Endothelial cell of umbilical vein (primary cell): ENCODE data around the gene BCL3. TPM values are rescaled to one million over a fixed set of nuclear protein-coding genes. Genes with fewer than 3 reads are reported as not detected.

Experiments used
- BruUV-seq: library from RNA; stranded (reverse); fragments of 400-500 nt; replicated peaks from 2 replicates; lab custom pipeline; 2021; lab: Mats Ljungman, UMichigan
- CTCF ChIA-PET: fragments of 300-600, 350-600 bp; sonication (Branson Sonifier 250); formaldehyde crosslinking; loops from one replicate; lab custom pipeline; 2021; ENCODE audit warnings: antibody characterized with exemption, inconsistent platforms; lab: Charles Lee
- POLR2A ChIA-PET: fragments of 300-600, 350-600 bp; sonication (Branson Sonifier 250); formaldehyde crosslinking; loops from one replicate; lab custom pipeline; 2021; ENCODE audit warnings: antibody characterized with exemption, inconsistent platforms; lab: Charles Lee
- DNase-seq: peaks from one replicate; pipeline ENCODE4 v3.0.0-alpha.2; 2011; ENCODE audit warnings: low read depth, low spot score
- FAIRE-seq: peaks from 2 replicates; lab custom pipeline; 2011; peaks lifted over from hg19 to GRCh38; lab: Jason Lieb, UNC
- H2AFZ ChIP-seq: 2 replicates; pipeline ENCODE4 v1.6.0; 2012; ENCODE audit warnings: low read depth, low read length, control low read depth, inconsistent platforms
- H3K27ac ChIP-seq: 2 replicates; pipeline ENCODE4 v1.5.1; 2011; ENCODE audit warnings: low read depth, mild to moderate bottlenecking, control low read depth, low read length, moderate library complexity; ENCODE audit not compliant: insufficient read depth
- H3K27me3 ChIP-seq, 2 experiments: 2 replicates each; pipeline versions ENCODE4 v1.6.0 to v1.6.1; 2011; ENCODE audit warnings: low read length in 2 of 2, mixed read lengths in 1 of 2; ENCODE audit not compliant: control insufficient read depth in 2 of 2, insufficient read depth in 2 of 2
- H3K36me3 ChIP-seq, 2 experiments: 2 replicates in 1 of 2; 3 replicates in 1 of 2; pipeline ENCODE4 v1.5.1; 2011; ENCODE audit warnings: low read length in 2 of 2, mild to moderate bottlenecking in 1 of 2, moderate library complexity in 1 of 2; ENCODE audit not compliant: control insufficient read depth in 2 of 2, insufficient read depth in 2 of 2; ENCODE audit errors: extremely low read depth in 1 of 2
- H3K4me1 ChIP-seq: 3 replicates; pipeline ENCODE4 v1.5.1; 2011; ENCODE audit warnings: mild to moderate bottlenecking, low read length; ENCODE audit not compliant: control insufficient read depth, insufficient read depth; ENCODE audit errors: extremely low read depth
- H3K4me2 ChIP-seq: 2 replicates; pipeline ENCODE4 v1.6.1; 2011; ENCODE audit warnings: low read length, control low read depth, mixed read lengths; ENCODE audit not compliant: insufficient read depth
- H3K4me3 ChIP-seq, 3 experiments: fragments of 200-600 bp in 1 of 3; sonication (generic), shearing (Covaris generic) in 1 of 3; replicated peaks in 1 of 3; 2 replicates each; pipeline ENCODE4 v1.5.1; 2011 to 2016; ENCODE audit warnings: control low read depth in 3 of 3, low read length in 3 of 3, mild to moderate bottlenecking in 2 of 3, inconsistent platforms in 1 of 3, low read depth in 1 of 3, moderate library complexity in 1 of 3; ENCODE audit not compliant: insufficient read depth in 1 of 3
- H3K79me2 ChIP-seq: 2 replicates; pipeline ENCODE4 v1.6.0; 2012; ENCODE audit warnings: low read length, inconsistent platforms; ENCODE audit not compliant: control insufficient read depth, insufficient read depth
- H3K9ac ChIP-seq: replicated peaks from 2 replicates; pipeline ENCODE3; 2011; ENCODE audit warnings: low read length, control low read depth; ENCODE audit not compliant: insufficient read depth; ENCODE audit errors: extremely low read depth
- H3K9me1 ChIP-seq: replicated peaks from 3 replicates; pipeline ENCODE4 v1.6.0; 2011; ENCODE audit warnings: mild to moderate bottlenecking, low read length; ENCODE audit not compliant: control insufficient read depth, insufficient read depth; ENCODE audit errors: extremely low read depth
- H3K9me3 ChIP-seq: replicated peaks from 2 replicates; pipeline ENCODE4 v1.5.1; 2012; ENCODE audit warnings: low read length, inconsistent platforms; ENCODE audit not compliant: control insufficient read depth, insufficient read depth
- H4K20me1 ChIP-seq: replicated peaks from 2 replicates; pipeline ENCODE3; 2011; ENCODE audit warnings: mild to moderate bottlenecking, low read length; ENCODE audit not compliant: control insufficient read depth, insufficient read depth; ENCODE audit errors: extremely low read depth
- CTCF ChIP-seq, 2 donors: IDR thresholded peaks; 1 replicate in 1 of 2; 2 replicates in 1 of 2; pipeline ENCODE4 v1.5.1; 2011; ENCODE audit warnings: low read length in 2 of 2, mild to moderate bottlenecking in 2 of 2, moderate library complexity in 2 of 2, control low read depth in 1 of 2, inconsistent platforms in 1 of 2, low read depth in 1 of 2; ENCODE audit not compliant: insufficient read depth in 1 of 2; ENCODE audit errors: extremely low read depth in 1 of 2
- EZH2 ChIP-seq: IDR thresholded peaks from 2 replicates; pipeline ENCODE4 v1.6.1; 2012; ENCODE audit warnings: borderline replicate concordance, low read depth, mild to moderate bottlenecking, moderate library complexity, low read length, inconsistent platforms; ENCODE audit not compliant: severe bottlenecking
- FOS ChIP-seq: IDR thresholded peaks from 2 replicates; pipeline ENCODE4 v1.6.1; 2011; ENCODE audit warnings: mild to moderate bottlenecking, low read length, moderate library complexity, borderline replicate concordance; ENCODE audit not compliant: insufficient read depth
- GATA2 ChIP-seq: IDR thresholded peaks from 2 replicates; pipeline ENCODE4 v1.7.0; 2011; ENCODE audit warnings: low read depth, mild to moderate bottlenecking, moderate library complexity, mixed read lengths, low read length; ENCODE audit not compliant: insufficient read length, insufficient read depth
- JUN ChIP-seq: IDR thresholded peaks from 2 replicates; pipeline ENCODE4 v1.6.1; 2011; ENCODE audit warnings: borderline replicate concordance, low read depth; ENCODE audit not compliant: insufficient read length, insufficient read depth
- MAX ChIP-seq: IDR thresholded peaks from 2 replicates; pipeline ENCODE4 v1.6.1; 2011; ENCODE audit not compliant: insufficient read depth, insufficient read length
- MYC ChIP-seq: IDR thresholded peaks from one replicate; pipeline ENCODE4 v1.6.1; 2011; ENCODE audit warnings: mild to moderate bottlenecking, low read depth, low read length
- POLR2A ChIP-seq: IDR thresholded peaks from 2 replicates; pipeline ENCODE4 v1.6.1; 2012; ENCODE audit warnings: low read depth, mild to moderate bottlenecking, control low read depth, low read length
- POLR2AphosphoS5 ChIP-seq: IDR thresholded peaks from 2 replicates; pipeline ENCODE4 v1.6.1; 2012; ENCODE audit warnings: low read depth, mild to moderate bottlenecking, control low read depth, low read length, moderate library complexity; ENCODE audit not compliant: insufficient read depth
- dilution Hi-C: fragments of 300-500 bp; cut with MboI; formaldehyde crosslinking; loops from one replicate; pipeline ENCODE4 v1.15.0; 2019; ENCODE audit warnings: low sequenced_read_pairs; ENCODE audit not compliant: extremely low pct_ligation_motif_present
- intact Hi-C: fragments of 100-400 bp; cut with micrococcal nuclease; formaldehyde crosslinking; loops from one replicate; pipeline ENCODE4 v1.10.0; 2022
- polyA plus RNA-seq, 4 experiments: library from polyadenylated mRNA; depleted of rRNA in 3 of 4; stranded (reverse) in 3 of 4; unstranded in 1 of 4; fragments of >200 nt; gene quantifications; 2 replicates each; pipeline versions ENCODE4 v1.2.1 to v1.2.3, GENCODE V29; 2011 to 2012; ENCODE audit warnings: missing spikeins in 1 of 4
- total RNA-seq: library from RNA; stranded (reverse); gene quantifications from 2 replicates; pipeline ENCODE4 v1.2.3, GENCODE V29; 2021

Gene BCL3
- total and polyA plus RNA-seq, 2 donors (not counting 3 experiments of a cell fraction or from before 2014, with no cell fraction given), result 11.0 to 26.9 TPM

- ChIA-PET CTCF (interaction anchor here (1.2 to 2.5 kb wide), 11 partner anchors 8 to 72 kb away, joined by 3 to 82 read pairs (median 7); no protein-coding TSS in a partner anchor), POLR2A (interaction anchor here (0.5 kb wide), 1 partner anchor 40 kb away, joined by 3 read pairs; no protein-coding TSS in a partner anchor)
- dilution Hi-C loops (no loop called here), intact Hi-C loops (loop anchor here (5.0 kb wide), 1 partner anchor 71 kb away; no protein-coding TSS in a partner anchor)
- H3K79me2 ChIP-seq, result peaks cover 3% of the 10 kb centered on the region
- DNase-seq (peak; percentile 53), FAIRE-seq (peak; percentile 81)
- TF ChIP-seq POLR2A, result no peak
- H3K4me3 ChIP-seq, result peak overlapping the region in 1 of 3 experiments; percentile 9
- no peaks in the 10 kb centered on the region for H3K9me3 ChIP-seq
- peaks cover 33% of the 10 kb centered on the region for H3K4me1 ChIP-seq
- peak overlapping the region; percentile 22 for H2AFZ ChIP-seq
- no peaks in the 10 kb centered on the region for H3K27me3 ChIP-seq
- no peaks in the 10 kb centered on the region for H3K9me1 ChIP-seq
- peak overlapping the region; percentile 50 for H3K4me2 ChIP-seq
- no TSS peak for BruUV-seq
- H3K9ac ChIP-seq, result peak overlapping the region; percentile 23
- peak overlapping the region; percentile 35 for H3K27ac ChIP-seq
- no peaks in the 10 kb centered on the region for H4K20me1 ChIP-seq
- H3K36me3 ChIP-seq, result peaks cover 0 to 14% of the 10 kb centered on the region in 2 experiments
Measured at GRCh38 chr19:44757735-44758505, 9.4 kb downstream of the BCL3 start.

GRCh38 chr19:44758596-44758995 is 10.1 kb downstream of the BCL3 start:
- no TSS peak for BruUV-seq
- TF ChIP-seq EZH2 (no peak), GATA2 (no peak), MYC (no peak), FOS (no peak), POLR2AphosphoS5 (no peak), POLR2A (no peak), CTCF (IDR thresholded peaks at IDR 0.05; ENCODE audit: extremely low read depth in 1 of 2, insufficient read depth in 1 of 2, low read depth in 1 of 2, low read length in 2 of 2) (no peak), JUN (no peak), MAX (no peak)
- H4K20me1 ChIP-seq, result no peaks in the 10 kb centered on the region
- H3K9me3 ChIP-seq, result no peaks in the 10 kb centered on the region
- H3K4me3 ChIP-seq, result no peak overlapping the region
- H2AFZ ChIP-seq, result no peak overlapping the region
- POLR2A ChIA-PET, result no interaction called here
- CTCF ChIA-PET, result interaction anchor here (1.4 to 2.5 kb wide), 8 partner anchors 8 to 69 kb away, joined by 3 to 82 read pairs (median 9); no protein-coding TSS in a partner anchor
- no peak overlapping the region for H3K9ac ChIP-seq
- intact Hi-C loops, result loop anchor here (5.0 kb wide), 1 partner anchor 71 kb away; no protein-coding TSS in a partner anchor
- DNase-seq (no peak), FAIRE-seq (no peak)
- no peaks in the 10 kb centered on the region for H3K9me1 ChIP-seq
- peaks cover 0 to 14% of the 10 kb centered on the region in 2 experiments for H3K36me3 ChIP-seq
- H3K4me1 ChIP-seq, result peaks cover 30% of the 10 kb centered on the region
- dilution Hi-C loops, result no loop called here
- no peak overlapping the region for H3K4me2 ChIP-seq
- H3K27ac ChIP-seq, result no peak overlapping the region
- peaks cover 3% of the 10 kb centered on the region for H3K79me2 ChIP-seq
- H3K27me3 ChIP-seq, result no peaks in the 10 kb centered on the region
